Endothelial cell of umbilical vein (primary cell): Measurements from ENCODE around the gene THSD4.

Experiments used
- CTCF ChIP-seq, 2 donors: IDR thresholded peaks; 1 replicate in 1 of 2; 2 replicates in 1 of 2; pipeline ENCODE4 v1.5.1; 2011; ENCODE audit warnings: low read length in 2 of 2, mild to moderate bottlenecking in 2 of 2, moderate library complexity in 2 of 2, control low read depth in 1 of 2, inconsistent platforms in 1 of 2, low read depth in 1 of 2; ENCODE audit not compliant: insufficient read depth in 1 of 2; ENCODE audit errors: extremely low read depth in 1 of 2
- EZH2 ChIP-seq: IDR thresholded peaks from 2 replicates; pipeline ENCODE4 v1.6.1; 2012; ENCODE audit warnings: borderline replicate concordance, low read depth, mild to moderate bottlenecking, moderate library complexity, low read length, inconsistent platforms; ENCODE audit not compliant: severe bottlenecking
- MAX ChIP-seq: IDR thresholded peaks from 2 replicates; pipeline ENCODE4 v1.6.1; 2011; ENCODE audit not compliant: insufficient read depth, insufficient read length
- MYC ChIP-seq: IDR thresholded peaks from one replicate; pipeline ENCODE4 v1.6.1; 2011; ENCODE audit warnings: mild to moderate bottlenecking, low read depth, low read length
- POLR2AphosphoS5 ChIP-seq: IDR thresholded peaks from 2 replicates; pipeline ENCODE4 v1.6.1; 2012; ENCODE audit warnings: low read depth, mild to moderate bottlenecking, control low read depth, low read length, moderate library complexity; ENCODE audit not compliant: insufficient read depth

- TF ChIP-seq POLR2AphosphoS5 = no peak
- no peak for TF ChIP-seq CTCF (IDR thresholded peaks at IDR 0.05; ENCODE audit: extremely low read depth in 1 of 2, insufficient read depth in 1 of 2, low read depth in 1 of 2, low read length in 2 of 2)
- TF ChIP-seq EZH2 = no peak
- TF ChIP-seq MYC = no peak
- no peak for TF ChIP-seq MAX
These were observed 568.4 kb downstream of the THSD4 start for GRCh38 chr15:71683411-71684274.
